A172 (cell line): Measurements from ENCODE around the gene NDUFS8. TPM values are rescaled to one million over a fixed set of nuclear protein-coding genes. Genes with fewer than 3 reads are reported as not detected.

Experiments
- DNase-seq: peaks from one replicate; pipeline ENCODE4 v3.0.0-alpha.2; 2015; ENCODE audit warnings: low spot score
- total RNA-seq: library from RNA; depleted of rRNA; stranded (reverse); fragments of >200 nt; shearing (Covaris generic); gene quantifications from 2 replicates; pipeline ENCODE4 v1.2.3, GENCODE V29; 2014

NDUFS8 gene
- total RNA-seq, 1 experiment from 2014 or later = 310 TPM

DNA sequence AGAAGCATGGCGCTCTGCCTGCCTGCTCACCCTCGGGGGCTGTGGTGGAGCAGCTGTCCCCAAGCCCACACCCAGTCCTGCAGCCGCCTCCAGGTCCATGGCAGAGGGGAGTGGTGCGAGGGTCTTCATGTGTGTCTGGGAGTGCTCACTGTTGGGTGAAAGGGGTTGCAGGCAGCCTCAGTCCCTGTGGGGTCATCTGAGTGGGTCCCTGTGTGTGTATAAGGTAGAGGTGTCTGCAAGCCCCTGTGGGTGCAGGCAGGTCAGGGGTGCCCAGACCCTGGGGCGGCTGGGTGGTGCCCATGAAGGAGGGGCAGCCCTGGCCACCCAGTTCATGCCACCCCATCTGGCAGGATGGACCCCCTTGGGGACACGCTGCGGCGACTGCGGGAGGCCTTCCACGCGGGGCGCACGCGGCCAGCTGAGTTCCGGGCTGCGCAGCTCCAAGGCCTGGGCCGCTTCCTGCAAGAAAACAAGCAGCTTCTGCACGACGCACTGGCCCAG is 15.5 kb upstream of the NDUFS8 start:
- no peak for DNase-seq

DNA sequence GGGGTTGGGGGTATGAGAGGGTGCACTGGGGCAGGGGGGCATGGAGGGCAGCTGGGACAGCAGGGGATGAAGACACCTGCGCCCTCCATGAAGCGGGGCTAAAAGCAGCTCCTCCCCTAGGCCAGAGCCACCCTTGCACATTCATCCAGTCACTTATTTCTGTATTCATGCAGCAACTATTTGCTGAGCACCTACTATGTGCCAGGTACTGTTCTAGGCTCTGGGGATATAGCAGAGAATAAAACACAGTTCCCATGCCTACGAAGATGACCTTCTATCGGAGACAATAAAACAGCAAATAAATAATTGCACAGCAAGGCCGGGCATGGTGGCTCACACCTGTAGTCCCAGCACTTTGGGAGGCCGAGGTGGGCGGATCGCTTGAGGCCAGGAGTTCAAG is 15.0 kb upstream of the NDUFS8 start:
- DNase-seq = no peak

DNA sequence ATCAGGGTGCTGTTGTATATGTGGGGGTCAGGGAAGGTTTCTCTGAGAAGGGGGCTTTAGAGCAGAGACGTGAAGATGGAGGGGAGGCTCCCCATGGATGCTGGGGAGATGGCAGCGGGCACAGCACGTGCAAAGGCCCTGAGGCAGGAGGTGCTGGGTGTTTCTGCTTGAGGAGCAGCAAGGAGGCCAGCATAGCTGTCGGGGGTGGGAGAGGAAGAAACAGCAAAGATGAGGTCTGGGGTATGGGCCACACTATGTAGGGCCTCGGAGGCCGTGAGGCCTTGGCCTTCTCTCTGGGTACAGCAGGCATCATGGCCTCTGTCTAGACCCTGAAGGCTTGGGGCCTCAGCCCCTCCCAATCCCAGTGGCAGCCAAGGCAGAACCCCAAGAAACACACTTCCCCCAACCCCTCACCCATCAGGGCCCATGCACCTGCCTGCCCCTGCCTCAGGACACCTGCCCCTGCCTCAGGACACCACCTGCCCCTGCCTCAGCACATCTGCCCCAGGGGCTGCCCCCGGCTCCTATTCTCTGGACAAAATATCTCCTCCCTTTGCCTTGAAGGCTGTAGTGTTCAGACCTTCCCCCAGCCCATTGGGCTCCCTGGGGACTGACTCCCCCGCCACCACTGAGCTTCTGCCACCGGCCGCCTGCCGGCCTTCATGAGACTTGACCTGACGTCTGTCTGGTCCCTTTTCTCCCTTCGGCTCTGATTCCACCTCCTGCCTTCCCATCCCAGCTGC is 14.1 kb upstream of the NDUFS8 start:
- DNase-seq = no peak

DNA sequence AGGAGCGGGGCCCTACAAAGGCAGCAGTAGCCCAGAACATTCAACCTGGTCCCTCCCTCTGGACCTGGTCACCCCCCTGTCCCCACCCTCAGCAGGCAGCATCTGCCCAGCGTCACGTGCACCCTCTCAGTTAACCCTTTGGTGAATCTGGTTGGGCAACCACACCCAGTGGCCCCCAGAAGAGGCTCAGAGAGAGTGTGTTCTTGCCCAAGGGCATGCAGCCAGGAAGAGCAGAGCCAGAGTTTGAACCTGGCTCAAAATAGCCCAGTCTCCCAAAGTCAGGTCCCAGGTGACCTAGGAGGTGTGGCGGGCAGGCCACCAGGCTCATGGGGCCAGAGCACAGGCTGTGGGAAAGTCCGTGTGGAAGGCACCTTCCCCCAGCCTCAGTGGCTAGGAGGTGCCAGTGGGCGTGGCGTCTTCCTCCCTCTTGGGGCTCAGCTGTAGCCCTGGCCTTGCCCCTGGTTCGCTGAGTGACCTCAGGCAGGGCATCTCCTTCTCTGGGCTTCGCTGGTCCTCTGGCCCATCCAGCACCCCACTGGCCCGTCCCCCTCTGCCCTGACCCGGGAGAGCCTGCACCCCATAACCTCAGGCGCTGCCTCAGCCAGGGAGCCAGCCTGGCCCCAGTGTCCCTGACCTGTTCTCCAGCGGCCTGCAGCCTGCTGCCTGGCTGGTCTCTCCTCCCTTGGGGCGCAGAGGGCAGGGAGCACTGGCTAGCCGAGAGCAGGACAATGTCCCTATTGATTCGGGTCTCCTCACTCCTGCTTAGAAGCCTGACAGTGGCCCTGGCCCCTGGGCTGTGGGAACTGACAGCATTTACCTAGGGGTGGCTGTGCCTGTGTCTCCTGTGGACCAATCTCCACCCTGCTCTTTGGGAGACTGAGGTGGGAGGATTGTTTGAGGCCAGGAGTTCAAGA is 13.3 kb upstream of the NDUFS8 start:
- peak; percentile 50 for DNase-seq

DNA sequence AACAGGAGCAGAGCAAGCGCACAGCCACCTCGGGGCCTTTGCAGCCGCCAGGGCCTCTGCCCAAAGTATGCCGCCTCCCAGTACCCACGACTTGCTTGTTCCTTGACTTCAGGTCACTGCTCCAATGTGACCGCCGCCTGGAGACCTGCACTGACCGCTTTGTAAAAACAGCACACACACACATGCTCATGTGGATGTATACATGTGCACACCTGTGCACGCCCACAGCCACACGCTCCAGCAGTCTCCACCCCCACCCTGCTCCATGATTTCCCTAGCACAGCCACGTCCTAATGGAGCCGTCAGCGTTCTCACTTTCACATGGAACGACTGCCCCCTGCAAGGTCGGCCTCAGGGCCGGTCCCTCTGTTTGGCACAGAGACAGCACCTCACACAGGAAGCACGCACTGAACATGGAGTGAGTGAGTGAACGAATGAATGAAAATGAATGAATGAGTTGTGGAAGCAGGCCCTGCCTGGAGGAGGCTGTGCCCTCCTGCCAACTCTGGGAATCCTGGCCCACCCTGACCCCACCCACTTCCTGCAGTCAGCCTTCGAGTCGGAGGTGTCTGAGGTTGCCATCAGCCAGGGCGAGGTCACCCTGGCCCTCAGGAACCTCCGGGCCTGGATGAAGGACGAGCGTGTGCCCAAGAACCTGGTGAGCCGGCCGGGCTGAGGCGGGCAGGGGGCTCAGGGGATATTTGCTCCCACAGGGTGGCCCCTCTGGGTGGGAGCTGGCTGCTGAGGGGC is 12.3 kb upstream of the NDUFS8 start:
- DNase-seq = no peak

DNA sequence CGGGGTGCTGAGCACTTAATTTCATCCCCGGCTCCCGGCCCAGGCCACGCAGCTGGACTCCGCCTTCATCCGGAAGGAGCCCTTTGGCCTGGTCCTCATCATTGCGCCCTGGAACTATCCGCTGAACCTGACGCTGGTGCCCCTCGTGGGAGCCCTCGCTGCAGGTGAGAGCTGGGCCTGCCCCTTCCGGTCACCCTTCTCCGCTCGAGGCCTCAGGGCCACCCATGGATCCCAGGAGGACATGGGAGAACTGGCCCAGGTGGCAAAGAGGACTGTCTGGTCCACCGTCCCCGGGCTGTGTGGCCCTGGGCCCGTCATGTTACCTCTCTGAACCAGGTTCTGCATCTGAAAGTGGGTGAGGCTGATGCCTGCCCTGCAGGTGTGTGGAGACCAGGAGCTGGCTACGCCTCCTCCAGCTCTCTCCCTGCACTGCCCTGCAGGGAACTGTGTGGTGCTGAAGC is 11.7 kb upstream of the NDUFS8 start:
- no peak for DNase-seq

DNA sequence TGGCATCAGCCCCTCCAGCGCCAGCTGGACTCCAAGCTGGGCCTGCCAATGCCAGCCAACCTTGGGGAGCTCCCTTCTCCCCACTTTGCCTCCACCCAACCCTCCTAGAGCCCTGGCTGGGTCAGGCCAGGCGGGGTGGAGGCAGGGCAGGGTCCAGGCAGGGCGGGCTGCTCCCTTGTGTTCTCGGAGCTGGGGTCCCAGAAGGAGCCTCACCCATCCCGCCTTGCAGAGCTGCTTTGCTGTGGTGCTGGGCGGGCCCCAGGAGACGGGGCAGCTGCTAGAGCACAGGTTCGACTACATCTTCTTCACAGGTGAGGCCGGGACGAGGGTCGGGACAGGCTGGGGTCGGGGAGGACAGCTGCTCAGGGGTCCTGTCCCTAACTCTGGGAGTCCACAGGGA is 11.0 kb upstream of the NDUFS8 start:
- no peak for DNase-seq

DNA sequence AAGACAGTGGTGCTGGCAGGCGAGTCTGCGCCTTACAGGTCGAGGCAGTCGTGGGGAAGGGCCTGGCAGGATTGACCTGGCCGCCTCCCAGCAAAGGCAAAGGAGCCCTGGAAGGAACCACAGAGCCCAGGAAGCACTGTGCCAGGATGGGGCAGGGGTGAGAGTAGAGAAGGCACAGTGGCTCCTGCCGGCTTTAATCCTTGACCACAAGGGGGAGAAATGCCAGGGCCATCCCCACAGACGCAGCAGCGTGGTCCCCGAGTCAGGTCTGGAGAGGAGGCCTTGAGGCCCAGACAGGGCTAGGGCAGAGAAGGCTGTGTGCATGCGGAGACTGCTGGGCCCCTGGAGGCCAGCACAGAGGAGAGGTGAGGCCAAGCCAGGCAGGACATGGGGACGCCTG is 9.9 kb upstream of the NDUFS8 start:
- peak; percentile 82 for DNase-seq

DNA sequence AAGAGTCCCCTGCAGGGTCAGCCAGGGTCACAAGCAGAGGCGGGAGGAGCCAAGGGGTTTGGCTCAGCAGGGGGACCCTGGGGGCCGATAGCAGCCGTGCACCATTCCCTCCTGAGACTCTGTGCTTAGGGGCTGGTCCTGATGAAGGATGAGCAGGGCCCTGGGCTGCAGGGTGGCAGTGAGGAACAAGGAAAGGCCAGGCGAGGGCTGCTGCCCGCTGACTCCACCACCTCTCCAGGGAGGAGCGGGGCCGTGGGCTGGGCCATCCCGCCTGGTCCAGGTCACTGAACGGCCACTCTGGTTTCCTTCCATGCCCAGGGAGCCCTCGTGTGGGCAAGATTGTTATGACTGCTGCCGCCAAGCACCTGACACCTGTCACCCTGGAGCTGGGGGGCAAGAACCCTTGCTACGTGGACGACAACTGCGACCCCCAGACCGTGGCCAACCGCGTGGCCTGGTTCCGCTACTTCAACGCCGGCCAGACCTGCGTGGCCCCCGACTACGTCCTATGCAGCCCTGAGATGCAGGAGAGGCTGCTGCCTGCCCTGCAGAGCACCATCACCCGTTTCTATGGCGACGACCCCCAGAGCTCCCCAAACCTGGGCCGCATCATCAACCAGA is 9.2 kb upstream of the NDUFS8 start:
- no peak for DNase-seq

DNA sequence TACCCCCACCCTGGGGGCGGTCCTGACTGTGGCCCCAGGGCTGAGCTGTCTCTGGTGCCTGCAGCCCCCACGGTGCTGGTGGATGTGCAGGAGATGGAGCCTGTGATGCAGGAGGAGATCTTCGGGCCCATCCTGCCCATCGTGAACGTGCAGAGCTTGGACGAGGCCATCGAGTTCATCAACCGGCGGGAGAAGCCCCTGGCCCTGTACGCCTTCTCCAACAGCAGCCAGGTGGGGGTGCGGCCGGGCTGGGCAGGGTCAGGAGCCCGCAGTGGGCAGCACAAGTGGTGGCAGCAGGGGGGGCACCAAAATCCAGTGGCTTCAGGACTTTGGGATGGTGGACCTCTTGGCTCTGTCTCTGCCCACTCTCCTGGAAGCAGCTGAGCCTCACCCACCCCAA is 8.0 kb upstream of the NDUFS8 start:
- no peak for DNase-seq

DNA sequence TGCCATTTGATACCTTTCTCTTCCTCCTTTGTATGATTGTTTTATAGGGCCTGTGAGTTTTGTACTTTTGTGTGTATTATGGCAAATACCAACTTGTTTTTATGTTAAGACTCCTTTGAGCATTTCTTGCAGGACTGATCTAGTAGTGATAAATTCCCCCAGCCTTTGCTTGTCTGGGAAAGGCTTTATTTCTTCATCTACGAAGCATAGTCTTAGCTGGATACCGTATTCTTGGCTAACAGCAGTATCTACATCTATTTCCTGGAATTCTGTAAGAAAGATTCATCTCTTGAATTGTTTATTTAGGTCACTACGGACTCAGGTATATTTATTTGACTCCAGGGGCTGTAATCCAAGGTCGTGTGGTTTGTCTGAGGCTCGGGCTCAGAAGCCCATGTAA is 6.0 kb upstream of the NDUFS8 start:
- DNase-seq = no peak

DNA sequence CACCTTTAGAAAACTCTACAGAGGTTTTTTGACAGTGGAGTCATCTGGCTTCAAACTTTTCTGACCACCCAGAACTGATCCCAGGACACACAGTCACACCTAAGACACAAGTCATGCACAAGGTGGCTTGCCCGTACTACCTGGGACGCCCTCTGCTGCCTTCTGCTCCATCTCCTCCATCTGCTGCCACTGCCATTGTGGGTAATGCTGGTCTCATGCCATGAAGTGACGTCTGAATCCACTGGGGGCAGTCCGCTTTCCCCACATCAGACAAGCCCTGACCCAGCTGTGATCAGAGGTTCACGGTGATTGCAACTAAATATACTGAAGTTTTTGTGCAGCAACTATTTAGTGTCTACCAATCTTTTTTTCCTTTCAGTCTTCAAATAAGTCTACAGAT is 5.4 kb upstream of the NDUFS8 start:
- no peak for DNase-seq

DNA sequence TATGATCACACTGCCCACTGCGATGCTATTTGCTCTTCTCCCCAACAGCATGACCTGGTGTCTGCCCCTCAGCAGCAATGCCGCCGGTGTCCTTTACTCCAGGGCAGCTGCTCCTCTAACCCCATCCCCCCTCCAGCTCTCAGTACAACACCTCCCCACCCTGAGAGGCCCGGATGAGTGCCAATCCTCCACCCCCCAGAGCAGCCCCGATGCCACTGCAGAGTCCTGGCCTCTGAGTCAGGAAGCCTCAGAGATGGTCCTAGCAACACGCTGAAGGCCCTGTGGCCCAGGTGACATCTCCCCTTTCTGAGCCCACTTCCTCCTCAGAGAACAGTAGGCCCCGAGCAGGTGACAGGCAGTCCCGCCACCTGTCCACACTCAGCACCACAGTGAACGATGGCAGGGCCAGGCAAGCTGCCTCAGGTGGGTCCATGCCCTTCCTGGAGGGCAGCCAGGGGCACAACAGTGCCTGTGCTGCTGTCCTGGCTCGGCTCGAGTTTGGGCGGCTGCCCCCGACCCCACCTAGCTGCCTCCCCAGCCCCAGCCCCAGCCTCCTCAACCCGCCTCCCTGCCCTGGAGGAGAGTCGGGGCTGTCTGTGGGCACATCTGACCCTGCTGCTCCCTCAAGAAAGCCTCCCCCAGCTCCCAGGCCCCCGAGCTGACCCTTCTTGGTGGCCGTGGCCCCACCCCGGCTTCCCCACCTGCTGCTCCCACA is 3.9 kb upstream of the NDUFS8 start:
- no peak for DNase-seq

DNA sequence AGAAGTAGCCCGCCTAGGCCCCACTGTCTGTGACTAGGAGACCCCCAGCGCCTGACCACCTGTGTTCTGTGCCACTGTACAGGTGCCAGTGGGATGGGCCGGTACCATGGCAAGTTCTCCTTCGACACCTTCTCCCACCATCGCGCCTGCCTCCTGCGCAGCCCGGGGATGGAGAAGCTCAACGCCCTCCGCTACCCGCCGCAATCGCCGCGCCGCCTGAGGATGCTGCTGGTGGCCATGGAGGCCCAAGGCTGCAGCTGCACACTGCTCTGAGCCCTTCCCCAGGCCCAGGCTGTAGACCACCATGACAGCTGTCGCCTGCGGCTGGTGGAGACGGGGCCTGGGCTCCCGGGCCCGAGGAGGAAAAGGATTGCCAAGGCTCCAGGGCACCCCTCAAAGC is 2.8 kb upstream of the NDUFS8 start:
- no peak for DNase-seq

DNA sequence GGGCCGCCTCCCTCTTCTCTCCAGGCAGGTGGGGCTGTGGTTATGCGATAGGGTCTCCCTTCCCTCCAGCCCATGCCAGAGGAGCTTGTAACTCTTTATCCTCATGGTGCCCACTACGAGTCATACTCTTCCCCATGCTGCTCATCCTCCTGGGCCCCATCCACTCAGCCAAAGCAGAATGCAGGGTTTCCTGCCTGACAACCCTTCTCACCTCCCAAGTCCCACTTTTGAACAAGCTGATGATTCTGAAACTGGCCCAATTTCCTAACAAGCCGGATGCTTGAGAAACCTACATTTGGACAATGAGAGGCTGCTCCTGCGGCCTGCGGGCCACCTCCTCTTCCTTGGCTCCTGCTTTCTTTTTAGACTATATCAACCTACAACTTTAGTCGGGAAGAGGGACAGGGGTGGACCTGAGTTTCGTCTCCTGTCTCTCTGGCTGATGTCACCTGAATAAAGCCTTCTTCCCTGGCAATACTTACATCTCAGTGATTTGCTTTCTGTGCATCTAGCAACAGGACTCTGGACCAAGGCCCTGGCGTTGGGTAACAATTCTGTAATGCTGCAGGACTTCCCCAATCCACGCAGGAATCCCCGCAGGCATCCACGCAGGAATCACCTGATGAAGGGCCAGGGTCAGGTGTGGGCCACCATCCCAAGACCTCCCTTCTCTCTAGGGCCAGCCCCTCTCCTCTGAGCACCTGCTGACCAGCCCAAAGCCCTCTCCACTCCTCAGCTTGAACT is 1.5 kb upstream of the NDUFS8 start:
- no peak for DNase-seq

DNA sequence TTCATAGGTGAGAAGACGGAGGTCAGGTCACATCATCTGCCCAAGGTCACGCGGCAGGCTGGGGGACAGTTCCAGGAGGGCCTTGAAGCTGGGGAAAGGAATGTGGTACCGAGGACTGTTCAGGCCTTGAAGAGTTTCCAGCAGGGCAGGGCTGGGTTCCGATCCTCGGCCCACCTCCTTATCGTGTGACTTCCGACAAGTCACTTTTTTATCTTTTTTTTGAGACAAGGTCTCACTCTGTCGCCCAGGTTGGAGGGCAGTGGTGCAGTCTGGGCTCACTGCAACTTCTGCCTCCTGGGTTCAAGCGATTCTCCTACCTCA is 623 bp downstream of the NDUFS8 start:
- no peak for DNase-seq

DNA sequence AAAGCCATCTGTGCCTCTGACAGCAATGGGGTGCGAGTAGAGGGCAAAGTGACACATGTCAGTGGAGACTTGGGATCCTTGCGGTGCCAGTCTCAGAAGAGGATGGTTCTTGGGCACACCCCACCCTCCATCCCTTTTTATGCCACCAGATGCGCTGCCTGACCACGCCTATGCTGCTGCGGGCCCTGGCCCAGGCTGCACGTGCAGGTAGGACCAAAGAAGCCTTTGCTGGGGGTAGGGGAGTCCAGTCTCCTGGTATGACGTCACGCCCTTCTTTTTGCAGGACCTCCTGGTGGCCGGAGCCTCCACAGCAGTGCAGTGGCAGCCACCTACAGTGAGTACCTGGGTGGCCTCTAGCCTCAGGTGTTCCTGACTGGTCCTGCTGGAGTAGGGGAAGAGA is 1.5 kb downstream of the NDUFS8 start:
- DNase-seq = no peak

DNA sequence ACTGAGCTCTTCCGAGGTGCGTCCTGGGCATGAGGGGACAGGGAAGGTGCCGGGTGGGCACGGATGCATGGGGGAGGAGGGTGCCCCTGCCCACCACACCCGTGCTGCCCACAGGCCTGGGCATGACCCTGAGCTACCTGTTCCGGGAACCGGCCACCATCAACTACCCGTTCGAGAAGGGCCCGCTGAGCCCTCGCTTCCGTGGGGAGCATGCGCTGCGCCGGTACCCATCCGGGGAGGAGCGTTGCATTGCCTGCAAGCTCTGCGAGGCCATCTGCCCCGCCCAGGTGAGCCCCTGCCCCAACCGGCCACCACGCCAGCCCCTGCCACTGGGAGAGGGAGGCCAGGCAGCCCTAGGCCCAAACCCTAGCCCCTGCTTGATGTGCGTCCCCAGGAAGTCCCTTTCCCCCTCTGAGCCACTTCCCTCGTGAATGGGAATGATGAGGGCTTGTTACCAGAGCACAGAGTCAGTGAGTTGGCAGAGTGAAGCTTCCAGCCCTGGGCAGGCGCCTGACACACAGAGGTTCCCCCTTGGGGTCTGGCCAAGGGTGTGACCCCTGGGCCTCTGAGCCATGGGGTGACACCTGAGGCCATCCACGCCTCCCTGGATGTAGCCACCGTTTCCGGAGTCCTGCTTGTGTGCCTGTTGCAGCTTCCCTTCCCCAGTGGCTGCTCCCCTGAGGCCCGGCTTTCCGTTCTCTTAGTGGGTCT is 2.7 kb downstream of the NDUFS8 start:
- DNase-seq = no peak

DNA sequence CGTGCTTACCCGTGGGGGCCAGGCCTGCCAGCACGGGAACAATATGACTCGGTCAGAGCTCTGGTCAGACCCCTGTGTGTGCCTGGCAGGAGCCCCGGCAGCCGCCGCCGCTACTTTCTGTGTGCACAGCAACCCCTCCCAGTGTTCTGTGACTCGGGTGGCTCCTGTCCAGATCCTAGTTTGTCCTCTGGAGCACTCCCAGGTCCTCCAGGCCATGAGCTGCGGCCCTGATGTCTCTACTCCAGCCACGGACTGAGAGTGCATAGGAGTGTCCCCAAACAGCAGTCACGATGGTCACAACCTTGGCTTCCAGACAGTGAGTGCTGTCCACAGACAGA is 3.2 kb downstream of the NDUFS8 start:
- no peak for DNase-seq

DNA sequence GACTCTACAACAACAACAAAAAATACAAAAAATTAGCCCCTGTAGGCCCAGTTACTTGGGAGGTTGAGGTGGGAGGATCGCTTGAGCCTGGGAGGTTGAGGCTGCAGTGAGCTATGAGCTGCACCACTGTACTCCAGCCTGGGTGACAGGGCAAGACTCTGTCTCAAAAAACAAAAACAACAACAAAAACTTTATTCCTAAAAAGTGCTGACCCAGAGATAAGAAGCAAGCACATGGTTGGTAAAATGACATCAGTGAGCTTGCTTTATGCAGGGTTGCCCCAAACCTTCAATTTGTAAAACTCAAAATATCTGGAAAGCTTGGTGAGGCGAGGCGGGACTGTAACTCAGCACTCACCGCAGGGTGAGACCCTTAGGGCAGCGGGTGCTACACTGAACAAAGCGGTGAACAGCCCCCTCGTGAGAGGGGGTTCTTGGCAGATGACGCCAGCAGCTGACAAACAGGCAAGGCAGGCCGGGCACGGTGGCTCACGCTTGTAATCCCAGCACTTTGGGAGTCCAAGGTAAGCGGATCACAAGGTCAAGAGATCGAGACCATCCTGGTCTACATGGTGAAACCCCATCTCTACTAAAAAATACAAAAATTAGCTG is 4.9 kb downstream of the NDUFS8 start:
- DNase-seq = no peak
